ENCODE measurements around the gene AKNAD1.
"Not testable (repeated sequence)": the region's sequence is repeated elsewhere in the genome, so short reads cannot be mapped to it uniquely, and the experiment has no call there.

Gene AKNAD1

GRCh38 chr1:108889706-108890384 is 33.0 kb upstream of the AKNAD1 start:
- no peak for DNase-seq (ENCODE audit: low read depth, low spot score)
- no peaks in the 10 kb centered on the region for H3K9me3 ChIP-seq (ENCODE audit: low read depth, low read length)
- no peak overlapping the region for H3K4me3 ChIP-seq
- no peaks in the 10 kb centered on the region for H3K36me3 ChIP-seq (ENCODE audit: insufficient read depth, low read length)
- no peak for TF ChIP-seq EZH2 (IDR thresholded peaks at IDR 0.05)
- TF ChIP-seq FOXP2 (optimal IDR thresholded peaks at IDR 0.05; ENCODE audit: control extremely low read depth, extremely low read length, insufficient read depth) = no peak
- no peak overlapping the region for H3K27ac ChIP-seq
- H3K9ac ChIP-seq (ENCODE audit: insufficient read length) = no peak overlapping the region

- DNase-seq (ENCODE audit: low read depth, low spot score); H3K9ac ChIP-seq (ENCODE audit: insufficient read length); H3K36me3 ChIP-seq (ENCODE audit: insufficient read depth, low read length); H3K4me3 ChIP-seq; H3K9me3 ChIP-seq (ENCODE audit: low read depth, low read length); H3K27ac ChIP-seq: not testable (repeated sequence)
Observed at GRCh38 chr1:108889006-108889645, 32.2 kb upstream of the AKNAD1 start.

GRCh38 chr1:108886292-108886691 is 29.4 kb upstream of the AKNAD1 start:
- Histone ChIP-seq H3K4me3 (no peak overlapping the region), H3K9me3 (ENCODE audit: low read depth, low read length) (no peaks in the 10 kb centered on the region), H3K36me3 (ENCODE audit: insufficient read depth, low read length) (no peaks in the 10 kb centered on the region), H3K9ac (ENCODE audit: insufficient read length) (no peak overlapping the region), H3K27ac (no peak overlapping the region)
- TF ChIP-seq FOXP2 (optimal IDR thresholded peaks at IDR 0.05; ENCODE audit: control extremely low read depth, extremely low read length, insufficient read depth) (no peak), POLR2AphosphoS5 (IDR thresholded peaks at IDR 0.05; ENCODE audit: borderline replicate concordance, low read depth, low read length) (no peak), EZH2 (IDR thresholded peaks at IDR 0.05) (no peak)
- no peak for DNase-seq (ENCODE audit: low read depth, low spot score)

GRCh38 chr1:108884968-108885367 is 28.1 kb upstream of the AKNAD1 start:
- TF ChIP-seq FOXP2 (optimal IDR thresholded peaks at IDR 0.05; ENCODE audit: control extremely low read depth, extremely low read length, insufficient read depth) (no peak), POLR2AphosphoS5 (IDR thresholded peaks at IDR 0.05; ENCODE audit: borderline replicate concordance, low read depth, low read length) (no peak), EZH2 (IDR thresholded peaks at IDR 0.05) (no peak)
- no peaks in the 10 kb centered on the region for H3K9me3 ChIP-seq (ENCODE audit: low read depth, low read length)
- no peak overlapping the region for H3K27ac ChIP-seq
- DNase-seq (ENCODE audit: low read depth, low spot score) = no peak
- no peaks in the 10 kb centered on the region for H3K36me3 ChIP-seq (ENCODE audit: insufficient read depth, low read length)
- H3K9ac ChIP-seq (ENCODE audit: insufficient read length) = no peak overlapping the region
- H3K4me3 ChIP-seq = no peak overlapping the region

- H3K9ac ChIP-seq (ENCODE audit: insufficient read length) = no peak overlapping the region
- DNase-seq (ENCODE audit: low read depth, low spot score) = no peak
- TF ChIP-seq FOXP2 (optimal IDR thresholded peaks at IDR 0.05; ENCODE audit: control extremely low read depth, extremely low read length, insufficient read depth) = no peak
- TF ChIP-seq POLR2AphosphoS5 (IDR thresholded peaks at IDR 0.05; ENCODE audit: borderline replicate concordance, low read depth, low read length) = no peak
- TF ChIP-seq EZH2 (IDR thresholded peaks at IDR 0.05) = no peak
- no peak overlapping the region for H3K27ac ChIP-seq
- H3K4me3 ChIP-seq = no peak overlapping the region
- H3K9me3 ChIP-seq (ENCODE audit: low read depth, low read length) = no peaks in the 10 kb centered on the region
- no peaks in the 10 kb centered on the region for H3K36me3 ChIP-seq (ENCODE audit: insufficient read depth, low read length)
Observed at GRCh38 chr1:108882837-108883236, 25.9 kb upstream of the AKNAD1 start.

- Histone ChIP-seq H3K36me3 (ENCODE audit: insufficient read depth, low read length) (no peaks in the 10 kb centered on the region), H3K9me3 (ENCODE audit: low read depth, low read length) (no peaks in the 10 kb centered on the region), H3K4me3 (no peak overlapping the region), H3K27ac (no peak overlapping the region), H3K9ac (ENCODE audit: insufficient read length) (no peak overlapping the region)
- no peak for TF ChIP-seq EZH2 (IDR thresholded peaks at IDR 0.05)
- TF ChIP-seq POLR2AphosphoS5 (IDR thresholded peaks at IDR 0.05; ENCODE audit: borderline replicate concordance, low read depth, low read length) = no peak
- no peak for TF ChIP-seq FOXP2 (optimal IDR thresholded peaks at IDR 0.05; ENCODE audit: control extremely low read depth, extremely low read length, insufficient read depth)
- no peak for DNase-seq (ENCODE audit: low read depth, low spot score)
Observed at GRCh38 chr1:108881369-108881768, 24.5 kb upstream of the AKNAD1 start.

- DNase-seq (ENCODE audit: low read depth, low spot score) = no peak
- TF ChIP-seq EZH2 (IDR thresholded peaks at IDR 0.05) = no peak
- no peak for TF ChIP-seq FOXP2 (optimal IDR thresholded peaks at IDR 0.05; ENCODE audit: control extremely low read depth, extremely low read length, insufficient read depth)
- no peak for TF ChIP-seq POLR2AphosphoS5 (IDR thresholded peaks at IDR 0.05; ENCODE audit: borderline replicate concordance, low read depth, low read length)
- Histone ChIP-seq H3K9ac (ENCODE audit: insufficient read length) (no peak overlapping the region), H3K4me3 (no peak overlapping the region), H3K36me3 (ENCODE audit: insufficient read depth, low read length) (no peaks in the 10 kb centered on the region), H3K9me3 (ENCODE audit: low read depth, low read length) (no peaks in the 10 kb centered on the region), H3K27ac (no peak overlapping the region)
Observed at GRCh38 chr1:108880850-108881249, 24.0 kb upstream of the AKNAD1 start.

GRCh38 chr1:108878678-108879077 is 21.8 kb upstream of the AKNAD1 start:
- Histone ChIP-seq H3K9me3 (ENCODE audit: low read depth, low read length) (no peaks in the 10 kb centered on the region), H3K9ac (ENCODE audit: insufficient read length) (no peak overlapping the region), H3K36me3 (ENCODE audit: insufficient read depth, low read length) (no peaks in the 10 kb centered on the region), H3K4me3 (0 out of 2 replicates have a peak overlapping the region, but pooled peaks have one; percentile 42), H3K27ac (no peak overlapping the region)
- TF ChIP-seq FOXP2 (optimal IDR thresholded peaks at IDR 0.05; ENCODE audit: control extremely low read depth, extremely low read length, insufficient read depth) (no peak), POLR2AphosphoS5 (IDR thresholded peaks at IDR 0.05; ENCODE audit: borderline replicate concordance, low read depth, low read length) (no peak), EZH2 (IDR thresholded peaks at IDR 0.05) (no peak)
- no peak for DNase-seq (ENCODE audit: low read depth, low spot score)

- H3K9me3 ChIP-seq (ENCODE audit: low read depth, low read length) = no peaks in the 10 kb centered on the region
- DNase-seq (ENCODE audit: low read depth, low spot score) = no peak
- no peak overlapping the region for H3K27ac ChIP-seq
- peak overlapping the region; percentile 82 for H3K9ac ChIP-seq (ENCODE audit: insufficient read length)
- TF ChIP-seq POLR2AphosphoS5 (IDR thresholded peaks at IDR 0.05; ENCODE audit: borderline replicate concordance, low read depth, low read length) (no peak), FOXP2 (optimal IDR thresholded peaks at IDR 0.05; ENCODE audit: control extremely low read depth, extremely low read length, insufficient read depth) (no peak), EZH2 (IDR thresholded peaks at IDR 0.05) (no peak)
- H3K4me3 ChIP-seq = peak overlapping the region; percentile 90
- H3K36me3 ChIP-seq (ENCODE audit: insufficient read depth, low read length) = no peaks in the 10 kb centered on the region
Observed at GRCh38 chr1:108878160-108878469, 21.2 kb upstream of the AKNAD1 start.

Data from SK-N-MC (cell line).